ENCODE results near the gene ZNF326.

ZNF326 gene

GRCh38 chr1:89957107-89957506, 37.8 kb upstream of the ZNF326 start:
- TF ChIP-seq ZNF274 (IDR thresholded peaks at IDR 0.05; ENCODE audit: low read depth, low read length): no peak
- H3K4me3 ChIP-seq (ENCODE audit: low read length): no peak overlapping the region

- no peak for TF ChIP-seq ZNF274 (IDR thresholded peaks at IDR 0.05; ENCODE audit: low read depth, low read length)
- no peak overlapping the region for H3K4me3 ChIP-seq (ENCODE audit: low read length)
Observed at GRCh38 chr1:89958851-89959654, 35.9 kb upstream of the ZNF326 start.

- TF ChIP-seq ZNF274 (IDR thresholded peaks at IDR 0.05; ENCODE audit: low read depth, low read length): no peak
Observed at GRCh38 chr1:89959719-89960118, 35.2 kb upstream of the ZNF326 start.

GRCh38 chr1:89962024-89962741, 32.7 kb upstream of the ZNF326 start:
- no peak for TF ChIP-seq ZNF274 (IDR thresholded peaks at IDR 0.05; ENCODE audit: low read depth, low read length)
- H3K4me3 ChIP-seq (ENCODE audit: low read length): no peak overlapping the region

More at GRCh38 chr1:89959719-89960118, 35.2 kb upstream of the ZNF326 start:
- H3K4me3 ChIP-seq (ENCODE audit: low read length): no peak overlapping the region

GRCh38 chr1:89962742-89963075, 32.2 kb upstream of the ZNF326 start:
- no peak overlapping the region for H3K4me3 ChIP-seq (ENCODE audit: low read length)
- no peak for TF ChIP-seq ZNF274 (IDR thresholded peaks at IDR 0.05; ENCODE audit: low read depth, low read length)

GRCh38 chr1:89965193-89965768, 29.6 kb upstream of the ZNF326 start:
- no peak overlapping the region for H3K4me3 ChIP-seq (ENCODE audit: low read length)
- TF ChIP-seq ZNF274 (IDR thresholded peaks at IDR 0.05; ENCODE audit: low read depth, low read length): no peak

- H3K4me3 ChIP-seq (ENCODE audit: low read length): no peak overlapping the region
- TF ChIP-seq ZNF274 (IDR thresholded peaks at IDR 0.05; ENCODE audit: low read depth, low read length): no peak
Observed at GRCh38 chr1:89966656-89967055, 28.3 kb upstream of the ZNF326 start.

- TF ChIP-seq ZNF274 (IDR thresholded peaks at IDR 0.05; ENCODE audit: low read depth, low read length): no peak
- no peak overlapping the region for H3K4me3 ChIP-seq (ENCODE audit: low read length)
Observed at GRCh38 chr1:89971600-89971999, 23.3 kb upstream of the ZNF326 start.

- TF ChIP-seq ZNF274 (IDR thresholded peaks at IDR 0.05; ENCODE audit: low read depth, low read length): no peak
- no peak overlapping the region for H3K4me3 ChIP-seq (ENCODE audit: low read length)
Observed at GRCh38 chr1:89972024-89972423, 22.9 kb upstream of the ZNF326 start.

GRCh38 chr1:89973471-89974127, 21.3 kb upstream of the ZNF326 start:
- no peak for TF ChIP-seq ZNF274 (IDR thresholded peaks at IDR 0.05; ENCODE audit: low read depth, low read length)
- no peak overlapping the region for H3K4me3 ChIP-seq (ENCODE audit: low read length)

GRCh38 chr1:89974256-89974655, 20.7 kb upstream of the ZNF326 start:
- TF ChIP-seq ZNF274 (IDR thresholded peaks at IDR 0.05; ENCODE audit: low read depth, low read length): no peak
- no peak overlapping the region for H3K4me3 ChIP-seq (ENCODE audit: low read length)

GRCh38 chr1:89974696-89975470, 20.0 kb upstream of the ZNF326 start:
- H3K4me3 ChIP-seq (ENCODE audit: low read length): no peak overlapping the region
- TF ChIP-seq ZNF274 (IDR thresholded peaks at IDR 0.05; ENCODE audit: low read depth, low read length): no peak

- no peak overlapping the region for H3K4me3 ChIP-seq (ENCODE audit: low read length)
- no peak for TF ChIP-seq ZNF274 (IDR thresholded peaks at IDR 0.05; ENCODE audit: low read depth, low read length)
Observed at GRCh38 chr1:89975540-89976125, 19.3 kb upstream of the ZNF326 start.

Data from GM08714 (cell line).